ENCODE measurements around the gene MOGAT1. TPM values are rescaled to one million over a fixed set of nuclear protein-coding genes. Genes with fewer than 3 reads are reported as not detected.
A peak's percentile ranks its signal among the peaks of the same experiment; 100 is the strongest.

Gene MOGAT1
- total RNA-seq, 1 donor from 2014 or later: not detected

- peaks cover 2% of the 10 kb centered on the region for H3K9me3 Mint-ChIP-seq (ENCODE audit: unreplicated experiment)
- H3K4me2 ChIP-seq (ENCODE audit: low read length): no peak overlapping the region
- no peak overlapping the region for H3K4me3 ChIP-seq (ENCODE audit: insufficient read depth, low read depth, low read length)
- peaks cover 18% of the 10 kb centered on the region for H3K27me3 Mint-ChIP-seq (ENCODE audit: low read depth, unreplicated experiment)
- TF ChIP-seq CTCF (IDR thresholded peaks at IDR 0.05; ENCODE audit: insufficient read depth, low read depth, low read length) (no peak), EZH2 (IDR thresholded peaks at IDR 0.05; ENCODE audit: insufficient read depth, low read length) (no peak)
- DNase-seq (ENCODE audit: low read depth) (no peak), FAIRE-seq (no peak)
- no peak overlapping the region for H2AFZ ChIP-seq (ENCODE audit: low read depth, low read length)
- H3K27ac ChIP-seq (ENCODE audit: low read depth, low read length): no peak overlapping the region
- H3K27ac Mint-ChIP-seq (ENCODE audit: unreplicated experiment): no peak overlapping the region
- H3K27me3 ChIP-seq (ENCODE audit: insufficient read depth, low read length): peaks cover 20% of the 10 kb centered on the region
- H3K79me2 ChIP-seq (ENCODE audit: insufficient read depth, low read length): no peaks in the 10 kb centered on the region
- H3K9ac ChIP-seq (ENCODE audit: low read length): no peak overlapping the region
- no peaks in the 10 kb centered on the region for H3K36me3 ChIP-seq (ENCODE audit: insufficient read depth, low read length)
- no peak overlapping the region for H3K4me3 Mint-ChIP-seq (ENCODE audit: unreplicated experiment)
- no peaks in the 10 kb centered on the region for H3K36me3 Mint-ChIP-seq (ENCODE audit: low read depth, unreplicated experiment)
- H3K4me1 Mint-ChIP-seq (ENCODE audit: low read depth, unreplicated experiment): peaks cover 3% of the 10 kb centered on the region
- no peaks in the 10 kb centered on the region for H4K20me1 ChIP-seq (ENCODE audit: insufficient read depth, low read length)
- H3K4me1 ChIP-seq (ENCODE audit: insufficient read depth, low read length): no peaks in the 10 kb centered on the region
- H3K9me3 ChIP-seq (ENCODE audit: insufficient read depth, low read depth, low read length): no peaks in the 10 kb centered on the region
Measured at GRCh38 chr2:222673883-222674282, 2.4 kb downstream of the MOGAT1 start.

GRCh38 chr2:222677981-222678380 is 6.5 kb downstream of the MOGAT1 start:
- peaks cover 6% of the 10 kb centered on the region for H3K27me3 ChIP-seq (ENCODE audit: insufficient read depth, low read length)
- H3K27ac ChIP-seq (ENCODE audit: low read depth, low read length): no peak overlapping the region
- no peaks in the 10 kb centered on the region for H3K4me1 ChIP-seq (ENCODE audit: insufficient read depth, low read length)
- Mint-ChIP-seq H3K36me3 (ENCODE audit: low read depth, unreplicated experiment) (no peaks in the 10 kb centered on the region), H3K4me1 (ENCODE audit: low read depth, unreplicated experiment) (peaks cover 3% of the 10 kb centered on the region), H3K9me3 (ENCODE audit: unreplicated experiment) (no peaks in the 10 kb centered on the region), H3K27me3 (ENCODE audit: low read depth, unreplicated experiment) (peaks cover 4% of the 10 kb centered on the region), H3K27ac (ENCODE audit: unreplicated experiment) (peak overlapping the region; percentile 8), H3K4me3 (ENCODE audit: unreplicated experiment) (no peak overlapping the region)
- peak; percentile 47 for FAIRE-seq
- no peak overlapping the region for H3K9ac ChIP-seq (ENCODE audit: low read length)
- H3K9me3 ChIP-seq (ENCODE audit: insufficient read depth, low read depth, low read length): no peaks in the 10 kb centered on the region
- DNase-seq (ENCODE audit: low read depth): no peak
- no peak overlapping the region for H2AFZ ChIP-seq (ENCODE audit: low read depth, low read length)
- H3K4me2 ChIP-seq (ENCODE audit: low read length): no peak overlapping the region
- no peak for TF ChIP-seq CTCF (IDR thresholded peaks at IDR 0.05; ENCODE audit: insufficient read depth, low read depth, low read length)
- no peak for TF ChIP-seq EZH2 (IDR thresholded peaks at IDR 0.05; ENCODE audit: insufficient read depth, low read length)
- H3K36me3 ChIP-seq (ENCODE audit: insufficient read depth, low read length): no peaks in the 10 kb centered on the region
- H3K79me2 ChIP-seq (ENCODE audit: insufficient read depth, low read length): no peaks in the 10 kb centered on the region
- H3K4me3 ChIP-seq (ENCODE audit: insufficient read depth, low read depth, low read length): no peak overlapping the region
- no peaks in the 10 kb centered on the region for H4K20me1 ChIP-seq (ENCODE audit: insufficient read depth, low read length)

GRCh38 chr2:222683805-222684204 is 12.3 kb downstream of the MOGAT1 start:
- Mint-ChIP-seq H3K4me3 (ENCODE audit: unreplicated experiment) (no peak overlapping the region), H3K27me3 (ENCODE audit: low read depth, unreplicated experiment) (no peaks in the 10 kb centered on the region), H3K36me3 (ENCODE audit: low read depth, unreplicated experiment) (no peaks in the 10 kb centered on the region), H3K9me3 (ENCODE audit: unreplicated experiment) (no peaks in the 10 kb centered on the region), H3K4me1 (ENCODE audit: low read depth, unreplicated experiment) (no peaks in the 10 kb centered on the region), H3K27ac (ENCODE audit: unreplicated experiment) (no peak overlapping the region)
- Histone ChIP-seq H3K9me3 (ENCODE audit: insufficient read depth, low read depth, low read length) (no peaks in the 10 kb centered on the region), H3K27me3 (ENCODE audit: insufficient read depth, low read length) (peaks cover 6% of the 10 kb centered on the region), H3K36me3 (ENCODE audit: insufficient read depth, low read length) (no peaks in the 10 kb centered on the region), H3K9ac (ENCODE audit: low read length) (no peak overlapping the region), H2AFZ (ENCODE audit: low read depth, low read length) (no peak overlapping the region), H3K27ac (ENCODE audit: low read depth, low read length) (no peak overlapping the region), H3K4me3 (ENCODE audit: insufficient read depth, low read depth, low read length) (no peak overlapping the region), H3K4me2 (ENCODE audit: low read length) (no peak overlapping the region), H4K20me1 (ENCODE audit: insufficient read depth, low read length) (no peaks in the 10 kb centered on the region), H3K79me2 (ENCODE audit: insufficient read depth, low read length) (no peaks in the 10 kb centered on the region), H3K4me1 (ENCODE audit: insufficient read depth, low read length) (no peaks in the 10 kb centered on the region)
- FAIRE-seq (no peak), DNase-seq (ENCODE audit: low read depth) (no peak)
- no peak for TF ChIP-seq EZH2 (IDR thresholded peaks at IDR 0.05; ENCODE audit: insufficient read depth, low read length)
- no peak for TF ChIP-seq CTCF (IDR thresholded peaks at IDR 0.05; ENCODE audit: insufficient read depth, low read depth, low read length)
